ENCODE data around the gene UBE2J2. TPM values are rescaled to one million over a fixed set of nuclear protein-coding genes. Genes with fewer than 3 reads are reported as not detected.

UBE2J2 gene
- polyA plus RNA-seq, 2 of the 4 experiments (the other 2 are of a cell fraction), result 21.2 to 36.2 TPM

- POLR2A ChIA-PET, result interaction anchor here (1.0 kb wide), 1 partner anchor 88 kb away, joined by 3 read pairs; the partner anchor contains the start of gene CCNL2
- ATAC-seq, result no peak
- CTCF ChIA-PET, result interaction anchor here (1.6 kb wide), 1 partner anchor 9 kb away, joined by 4 read pairs; no protein-coding TSS in a partner anchor
- FAIRE-seq, result no peak
- Histone ChIP-seq H3K4me3 (no peak overlapping the region), H3K9me3 (no peaks in the 10 kb centered on the region), H3K4me2 (no peak overlapping the region), H3K27ac (no peak overlapping the region), H3K4me1 (peaks cover 16% of the 10 kb centered on the region)
- 98% methylated on average over 8 of the region's 22 CpGs for WGBS (ENCODE audit: missing lambda C conversion rate)
- DNase-seq (ENCODE audit: low read depth in 1 of 2, low spot score in 1 of 2), result no peak
- TF ChIP-seq FOSL2 (IDR thresholded peaks at IDR 0.05), result no peak
- no peak for TF ChIP-seq FOSL2 (CRISPR knock-in tag; IDR thresholded peaks at IDR 0.05)
- TF ChIP-seq, protein P1, sequence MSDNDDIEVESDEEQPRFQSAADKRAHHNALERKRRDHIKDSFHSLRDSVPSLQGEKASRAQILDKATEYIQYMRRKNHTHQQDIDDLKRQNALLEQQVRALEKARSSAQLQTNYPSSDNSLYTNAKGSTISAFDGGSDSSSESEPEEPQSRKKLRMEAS (IDR thresholded peaks at IDR 0.05), result no peak
- no peak for TF ChIP-seq RAD21 (conservative IDR thresholded peaks at IDR 0.05 in 1 of 2, IDR thresholded peaks at IDR 0.05 in 1 of 2)
- TF ChIP-seq, protein P2, sequence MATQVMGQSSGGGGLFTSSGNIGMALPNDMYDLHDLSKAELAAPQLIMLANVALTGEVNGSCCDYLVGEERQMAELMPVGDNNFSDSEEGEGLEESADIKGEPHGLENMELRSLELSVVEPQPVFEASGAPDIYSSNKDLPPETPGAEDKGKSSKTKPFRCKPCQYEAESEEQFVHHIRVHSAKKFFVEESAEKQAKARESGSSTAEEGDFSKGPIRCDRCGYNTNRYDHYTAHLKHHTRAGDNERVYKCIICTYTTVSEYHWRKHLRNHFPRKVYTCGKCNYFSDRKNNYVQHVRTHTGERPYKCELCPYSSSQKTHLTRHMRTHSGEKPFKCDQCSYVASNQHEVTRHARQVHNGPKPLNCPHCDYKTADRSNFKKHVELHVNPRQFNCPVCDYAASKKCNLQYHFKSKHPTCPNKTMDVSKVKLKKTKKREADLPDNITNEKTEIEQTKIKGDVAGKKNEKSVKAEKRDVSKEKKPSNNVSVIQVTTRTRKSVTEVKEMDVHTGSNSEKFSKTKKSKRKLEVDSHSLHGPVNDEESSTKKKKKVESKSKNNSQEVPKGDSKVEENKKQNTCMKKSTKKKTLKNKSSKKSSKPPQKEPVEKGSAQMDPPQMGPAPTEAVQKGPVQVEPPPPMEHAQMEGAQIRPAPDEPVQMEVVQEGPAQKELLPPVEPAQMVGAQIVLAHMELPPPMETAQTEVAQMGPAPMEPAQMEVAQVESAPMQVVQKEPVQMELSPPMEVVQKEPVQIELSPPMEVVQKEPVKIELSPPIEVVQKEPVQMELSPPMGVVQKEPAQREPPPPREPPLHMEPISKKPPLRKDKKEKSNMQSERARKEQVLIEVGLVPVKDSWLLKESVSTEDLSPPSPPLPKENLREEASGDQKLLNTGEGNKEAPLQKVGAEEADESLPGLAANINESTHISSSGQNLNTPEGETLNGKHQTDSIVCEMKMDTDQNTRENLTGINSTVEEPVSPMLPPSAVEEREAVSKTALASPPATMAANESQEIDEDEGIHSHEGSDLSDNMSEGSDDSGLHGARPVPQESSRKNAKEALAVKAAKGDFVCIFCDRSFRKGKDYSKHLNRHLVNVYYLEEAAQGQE (IDR thresholded peaks at IDR 0.05), result no peak
- TF ChIP-seq ZC3H11A (IDR thresholded peaks at IDR 0.05), result no peak
- TF ChIP-seq EHMT2 (IDR thresholded peaks at IDR 0.05; ENCODE audit: low read depth), result no peak
- no peak for TF ChIP-seq RNF2 (IDR thresholded peaks at IDR 0.05; ENCODE audit: borderline replicate concordance, low read depth)
- no peak for TF ChIP-seq CBX2 (IDR thresholded peaks at IDR 0.05; ENCODE audit: borderline replicate concordance, low read depth)
- TF ChIP-seq PBX3 (IDR thresholded peaks at IDR 0.05), result no peak
- TF ChIP-seq RARB (CRISPR knock-in tag; IDR thresholded peaks at IDR 0.05), result no peak
Observed at GRCh38 chr1:1311107-1312104, 37.8 kb upstream of the UBE2J2 start.

DNA sequence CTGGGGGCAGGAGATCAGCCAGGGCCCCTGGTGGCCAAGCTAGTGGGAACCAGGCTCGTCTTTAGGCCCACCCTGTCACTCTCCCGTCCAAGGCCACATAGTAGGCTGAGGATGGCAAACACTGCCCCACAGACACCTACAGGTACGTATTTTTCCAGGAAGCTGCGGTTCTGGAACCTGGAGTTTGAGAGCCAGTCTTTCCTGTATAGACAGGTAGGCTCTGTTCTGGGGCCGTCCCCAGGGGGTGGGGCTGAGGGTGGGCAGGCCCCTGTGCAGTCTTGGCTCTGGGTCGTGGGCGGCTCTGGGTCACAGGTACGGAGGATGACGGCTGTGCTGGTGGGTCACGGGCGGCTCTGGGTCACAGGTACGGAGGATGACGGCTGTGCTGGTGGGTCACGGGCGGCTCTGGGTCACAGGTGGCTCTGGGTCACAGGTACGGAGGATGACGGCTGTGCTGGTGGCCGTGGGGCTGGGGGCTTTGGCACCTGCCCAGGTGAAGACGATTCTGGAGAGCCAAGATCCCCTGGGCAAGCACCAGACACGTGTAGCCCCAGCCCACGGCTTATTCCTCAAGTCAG is 36.9 kb upstream of the UBE2J2 start:
- TF ChIP-seq JUNB (IDR thresholded peaks at IDR 0.05) (no peak), ZC3H11A (IDR thresholded peaks at IDR 0.05) (no peak), POLR2AphosphoS2 (conservative IDR thresholded peaks at IDR 0.05; ENCODE audit: low read length) (no peak), TP53 (CRISPR knock-in tag; IDR thresholded peaks at IDR 0.05) (no peak), FOXS1 (CRISPR knock-in tag; IDR thresholded peaks at IDR 0.05) (no peak), RAD21 (conservative IDR thresholded peaks at IDR 0.05 in 1 of 2, IDR thresholded peaks at IDR 0.05 in 1 of 2) (no peak), ESRRA (IDR thresholded peaks at IDR 0.05; ENCODE audit: borderline replicate concordance, low read length) (no peak), KDM1A (IDR thresholded peaks at IDR 0.05; ENCODE audit: low read depth) (no peak)
- TF ChIP-seq, protein P1 (IDR thresholded peaks at IDR 0.05), result no peak
- POLR2A ChIA-PET, result no interaction called here
- ATAC-seq, result no peak
- Histone ChIP-seq H3K9me3 (no peaks in the 10 kb centered on the region), H3K4me2 (no peak overlapping the region), H3K4me3 (no peak overlapping the region), H3K27ac (no peak overlapping the region), H3K4me1 (peaks cover 24% of the 10 kb centered on the region)
- CTCF ChIA-PET, result interaction anchor here (1.6 kb wide), 1 partner anchor 8 kb away, joined by 4 read pairs; no protein-coding TSS in a partner anchor
- no peak for FAIRE-seq
- no peak for DNase-seq (ENCODE audit: low read depth in 1 of 2, low spot score in 1 of 2)
- 85% methylated on average over 7 of the region's 21 CpGs for WGBS (ENCODE audit: missing lambda C conversion rate)
